AG04450 (cell line): Measurements from ENCODE around the gene TNS3. TPM values are rescaled to one million over a fixed set of nuclear protein-coding genes. Genes with fewer than 3 reads are reported as not detected.

Experiments
- CTCF ChIA-PET: fragments of 300-600, 350-600 bp; formaldehyde crosslinking; extraction: SDS; loops from one replicate; lab custom pipeline; 2022; ENCODE audit warnings: antibody characterized with exemption, inconsistent platforms; lab: Charles Lee
- POLR2A ChIA-PET: fragments of 350-600 bp; formaldehyde crosslinking; extraction: SDS; loops from one replicate; lab custom pipeline; 2021; ENCODE audit warnings: antibody characterized with exemption, inconsistent platforms; lab: Yijun Ruan, JAX
- DNase-seq: peaks from one replicate; pipeline ENCODE4 v3.0.0-alpha.2; 2011; ENCODE audit warnings: low read depth, low spot score
- H3K27ac ChIP-seq: one replicate; pipeline ENCODE4 v1.5.1; 2012; ENCODE audit warnings: low read depth, low read length, control low read depth
- H3K27me3 ChIP-seq: one replicate; pipeline ENCODE4 v1.6.0; 2012; ENCODE audit warnings: low read length; ENCODE audit not compliant: control insufficient read depth, insufficient read depth
- H3K4me3 ChIP-seq: 2 replicates; pipeline ENCODE4 v1.5.1; 2011; ENCODE audit warnings: mild to moderate bottlenecking, low read depth, low read length, control low read depth
- H3K9me3 ChIP-seq: 2 replicates; pipeline ENCODE4 v1.5.1; 2012; ENCODE audit warnings: low read length; ENCODE audit not compliant: control insufficient read depth, insufficient read depth
- CTCF ChIP-seq: IDR thresholded peaks from 2 replicates; pipeline ENCODE4 v1.5.1; 2011; ENCODE audit warnings: low read depth, low read length, control low read depth, inconsistent platforms
- polyA plus RNA-seq: library from polyadenylated mRNA; depleted of rRNA; stranded (reverse); fragments of >200 nt; gene quantifications from 2 replicates; pipeline ENCODE4 v1.2.3, GENCODE V29; 2011

Gene TNS3
- polyA plus RNA-seq, 1 experiment, result 131 TPM

GRCh38 chr7:47581438-47581803 lies 490 bp downstream of the TNS3 start:
- POLR2A ChIA-PET, result interaction anchor here (1.0 to 4.2 kb wide), 5 partner anchors 11 to 99 kb away, joined by 4 to 14 read pairs (median 5); no protein-coding TSS in a partner anchor
- peak overlapping the region; percentile 82 for H3K27ac ChIP-seq
- H3K9me3 ChIP-seq, result peaks cover 7% of the 10 kb centered on the region; the same call in 1 of the 2 replicates
- DNase-seq, result no peak
- no peaks in the 10 kb centered on the region for H3K27me3 ChIP-seq
- CTCF ChIA-PET, result interaction anchor here (0.6 to 2.8 kb wide), 3 partner anchors 10 to 238 kb away, joined by 3 to 8 read pairs (median 4); no protein-coding TSS in a partner anchor
- peak overlapping the region; percentile 88 for H3K4me3 ChIP-seq
- TF ChIP-seq CTCF, result no peak

GRCh38 chr7:47580811-47581331 lies 1.0 kb downstream of the TNS3 start:
- Histone ChIP-seq H3K9me3 (peaks cover 7% of the 10 kb centered on the region; the same call in 1 of the 2 replicates), H3K4me3 (peak overlapping the region; percentile 88), H3K27me3 (no peaks in the 10 kb centered on the region), H3K27ac (peak overlapping the region; percentile 82)
- ChIA-PET CTCF (interaction anchor here (0.6 to 2.8 kb wide), 3 partner anchors 11 to 239 kb away, joined by 3 to 8 read pairs (median 4); no protein-coding TSS in a partner anchor), POLR2A (interaction anchor here (0.7 to 4.2 kb wide), 4 partner anchors 10 to 98 kb away, joined by 3 to 14 read pairs (median 6); no protein-coding TSS in a partner anchor)
- no peak for TF ChIP-seq CTCF
- DNase-seq, result no peak

- ChIA-PET POLR2A (interaction anchor here (0.7 to 4.2 kb wide), 3 partner anchors 9 to 98 kb away, joined by 3 to 14 read pairs (median 5); no protein-coding TSS in a partner anchor), CTCF (interaction anchor here (2.8 kb wide), 1 partner anchor 239 kb away, joined by 8 read pairs; no protein-coding TSS in a partner anchor)
- no peaks in the 10 kb centered on the region for H3K27me3 ChIP-seq
- peak overlapping the region; percentile 88 for H3K4me3 ChIP-seq
- no peak for DNase-seq
- no peak for TF ChIP-seq CTCF
- peak overlapping the region; percentile 82 for H3K27ac ChIP-seq
- peaks cover 4% of the 10 kb centered on the region; the same call in 1 of the 2 replicates for H3K9me3 ChIP-seq
These were observed 1.7 kb downstream of the TNS3 start for GRCh38 chr7:47580175-47580706.

- Histone ChIP-seq H3K27ac (peak overlapping the region; percentile 61), H3K4me3 (peak overlapping the region; percentile 88), H3K9me3 (peaks cover 3% of the 10 kb centered on the region; the same call in 1 of the 2 replicates), H3K27me3 (no peaks in the 10 kb centered on the region)
- CTCF ChIA-PET, result interaction anchor here (2.8 kb wide), 1 partner anchor 240 kb away, joined by 8 read pairs; no protein-coding TSS in a partner anchor
- no peak for DNase-seq
- POLR2A ChIA-PET, result interaction anchor here (2.2 to 4.2 kb wide), 2 partner anchors 22 to 31 kb away, joined by 11 to 14 read pairs; no protein-coding TSS in a partner anchor
- no peak for TF ChIP-seq CTCF
These were observed 2.5 kb downstream of the TNS3 start for GRCh38 chr7:47579458-47579857.
